22Rv1 (cell line): ENCODE measurements around the gene CUEDC1.

Experiments used
- CTCF ChIP-seq: fragments of 450-650 bp; IDR thresholded peaks from 2 replicates; pipeline ENCODE4 v1.5.1; 2017; ENCODE audit warnings: mild to moderate bottlenecking
- ZFX ChIP-seq: fragments of 450-650 bp; IDR thresholded peaks from 2 replicates; pipeline ENCODE4 v1.6.1; 2017; ENCODE audit warnings: antibody characterized with exemption, borderline replicate concordance

GRCh38 chr17:57894848-57895247 is 60.4 kb downstream of the CUEDC1 start:
- TF ChIP-seq CTCF (no peak), ZFX (no peak)
